ENCODE data around the gene OAF. TPM values are rescaled to one million over a fixed set of nuclear protein-coding genes. Genes with fewer than 3 reads are reported as not detected.

Gene OAF
- total RNA-seq, 1 experiment from 2014 or later: 32.3 TPM

DNA sequence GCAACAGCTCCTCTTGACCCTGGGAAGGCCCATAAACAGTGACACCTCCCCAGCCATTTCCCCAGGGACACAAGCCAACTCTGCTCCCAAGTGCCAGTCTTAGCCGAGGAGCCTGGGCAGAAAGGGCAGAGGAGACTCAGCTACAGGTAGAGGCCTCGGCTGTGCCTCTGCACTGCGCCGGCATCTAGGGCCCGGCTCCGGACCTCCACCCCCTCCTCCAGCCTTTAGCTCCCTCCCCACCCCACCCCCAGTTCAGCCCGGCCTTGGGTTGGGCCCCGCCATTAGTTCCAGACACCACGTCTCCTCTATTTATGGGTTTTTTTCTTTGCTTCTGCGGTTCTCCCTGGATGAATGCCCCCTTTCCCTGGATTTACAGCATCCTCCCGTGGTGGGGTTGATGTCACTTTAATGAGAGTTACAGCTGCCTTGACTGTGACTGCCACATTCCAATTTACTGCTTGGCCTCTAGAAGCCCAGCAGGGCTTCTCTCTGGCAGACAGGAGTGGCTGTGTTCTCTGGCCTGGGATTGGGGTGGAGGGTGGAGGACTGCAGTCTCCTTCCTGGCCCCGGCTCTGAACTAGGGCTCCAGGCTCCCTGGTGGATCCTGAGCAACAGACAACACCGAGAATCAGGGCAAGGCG lies 13.5 kb upstream of the OAF start:
- Histone ChIP-seq H2AFZ (ENCODE audit: low read depth, low read length, poor library complexity, severe bottlenecking) (no peak overlapping the region), H4K20me1 (ENCODE audit: insufficient read depth) (no peaks in the 10 kb centered on the region), H3K27me3 (ENCODE audit: insufficient read depth, low read length) (no peaks in the 10 kb centered on the region), H3K9ac (ENCODE audit: low read length) (no peak overlapping the region), H3K4me1 (ENCODE audit: control insufficient read depth in 1 of 2, insufficient read depth in 2 of 2, low read length in 2 of 2) (peaks cover 0 to 12% of the 10 kb centered on the region in 2 experiments; a peak in 1 of 4 replicates), H3K4me2 (ENCODE audit: low read length) (no peak overlapping the region), H3K36me3 (ENCODE audit: control insufficient read depth in 1 of 2, insufficient read depth in 2 of 2, low read length in 2 of 2) (no peaks in the 10 kb centered on the region), H3K9me3 (ENCODE audit: control insufficient read depth in 1 of 2, insufficient read depth in 1 of 2, low read depth in 1 of 2, low read length in 2 of 2) (no peaks in the 10 kb centered on the region), H3K27ac (ENCODE audit: low read depth, low read length) (no peak overlapping the region), H3K79me2 (ENCODE audit: insufficient read depth, low read length) (no peaks in the 10 kb centered on the region), H3K4me3 (replicated peaks in 1 of 2; ENCODE audit: low read depth in 1 of 2, low read length in 2 of 2) (no peak overlapping the region), H3K9me2 (ENCODE audit: insufficient read depth) (no peaks in the 10 kb centered on the region)
- BruUV-seq (replicated peaks): no TSS peak
- TF ChIP-seq, protein P1, sequence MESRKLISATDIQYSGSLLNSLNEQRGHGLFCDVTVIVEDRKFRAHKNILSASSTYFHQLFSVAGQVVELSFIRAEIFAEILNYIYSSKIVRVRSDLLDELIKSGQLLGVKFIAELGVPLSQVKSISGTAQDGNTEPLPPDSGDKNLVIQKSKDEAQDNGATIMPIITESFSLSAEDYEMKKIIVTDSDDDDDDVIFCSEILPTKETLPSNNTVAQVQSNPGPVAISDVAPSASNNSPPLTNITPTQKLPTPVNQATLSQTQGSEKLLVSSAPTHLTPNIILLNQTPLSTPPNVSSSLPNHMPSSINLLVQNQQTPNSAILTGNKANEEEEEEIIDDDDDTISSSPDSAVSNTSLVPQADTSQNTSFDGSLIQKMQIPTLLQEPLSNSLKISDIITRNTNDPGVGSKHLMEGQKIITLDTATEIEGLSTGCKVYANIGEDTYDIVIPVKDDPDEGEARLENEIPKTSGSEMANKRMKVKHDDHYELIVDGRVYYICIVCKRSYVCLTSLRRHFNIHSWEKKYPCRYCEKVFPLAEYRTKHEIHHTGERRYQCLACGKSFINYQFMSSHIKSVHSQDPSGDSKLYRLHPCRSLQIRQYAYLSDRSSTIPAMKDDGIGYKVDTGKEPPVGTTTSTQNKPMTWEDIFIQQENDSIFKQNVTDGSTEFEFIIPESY (IDR thresholded peaks at IDR 0.05; ENCODE audit: extremely low read depth, insufficient replicate concordance, low read length): no peak
- TF ChIP-seq SIN3A (IDR thresholded peaks at IDR 0.05; ENCODE audit: low read depth) (no peak), CEBPB (IDR thresholded peaks at IDR 0.05; ENCODE audit: low read depth) (no peak), SRF (IDR thresholded peaks at IDR 0.05; ENCODE audit: low read depth) (no peak), CBX3 (IDR thresholded peaks at IDR 0.05; ENCODE audit: low read depth) (no peak), ELF1 (IDR thresholded peaks at IDR 0.05; ENCODE audit: borderline replicate concordance, low read depth) (no peak), YY1 (IDR thresholded peaks at IDR 0.05; ENCODE audit: extremely low read depth, insufficient replicate concordance, low read depth, low read length) (no peak), JUND (IDR thresholded peaks at IDR 0.05) (no peak), FOSL1 (IDR thresholded peaks at IDR 0.05; ENCODE audit: low read depth) (no peak), POLR2A (IDR thresholded peaks at IDR 0.05; ENCODE audit: borderline replicate concordance, extremely low read depth, insufficient read depth, insufficient read length) (no peak), ZFX (IDR thresholded peaks at IDR 0.05) (no peak), SP1 (IDR thresholded peaks at IDR 0.05; ENCODE audit: low read depth) (no peak), RAD21 (IDR thresholded peaks at IDR 0.05; ENCODE audit: low read depth) (no peak), EZH2phosphoT487 (IDR thresholded peaks at IDR 0.05; ENCODE audit: borderline replicate concordance) (no peak)
- TF ChIP-seq, protein P2, sequence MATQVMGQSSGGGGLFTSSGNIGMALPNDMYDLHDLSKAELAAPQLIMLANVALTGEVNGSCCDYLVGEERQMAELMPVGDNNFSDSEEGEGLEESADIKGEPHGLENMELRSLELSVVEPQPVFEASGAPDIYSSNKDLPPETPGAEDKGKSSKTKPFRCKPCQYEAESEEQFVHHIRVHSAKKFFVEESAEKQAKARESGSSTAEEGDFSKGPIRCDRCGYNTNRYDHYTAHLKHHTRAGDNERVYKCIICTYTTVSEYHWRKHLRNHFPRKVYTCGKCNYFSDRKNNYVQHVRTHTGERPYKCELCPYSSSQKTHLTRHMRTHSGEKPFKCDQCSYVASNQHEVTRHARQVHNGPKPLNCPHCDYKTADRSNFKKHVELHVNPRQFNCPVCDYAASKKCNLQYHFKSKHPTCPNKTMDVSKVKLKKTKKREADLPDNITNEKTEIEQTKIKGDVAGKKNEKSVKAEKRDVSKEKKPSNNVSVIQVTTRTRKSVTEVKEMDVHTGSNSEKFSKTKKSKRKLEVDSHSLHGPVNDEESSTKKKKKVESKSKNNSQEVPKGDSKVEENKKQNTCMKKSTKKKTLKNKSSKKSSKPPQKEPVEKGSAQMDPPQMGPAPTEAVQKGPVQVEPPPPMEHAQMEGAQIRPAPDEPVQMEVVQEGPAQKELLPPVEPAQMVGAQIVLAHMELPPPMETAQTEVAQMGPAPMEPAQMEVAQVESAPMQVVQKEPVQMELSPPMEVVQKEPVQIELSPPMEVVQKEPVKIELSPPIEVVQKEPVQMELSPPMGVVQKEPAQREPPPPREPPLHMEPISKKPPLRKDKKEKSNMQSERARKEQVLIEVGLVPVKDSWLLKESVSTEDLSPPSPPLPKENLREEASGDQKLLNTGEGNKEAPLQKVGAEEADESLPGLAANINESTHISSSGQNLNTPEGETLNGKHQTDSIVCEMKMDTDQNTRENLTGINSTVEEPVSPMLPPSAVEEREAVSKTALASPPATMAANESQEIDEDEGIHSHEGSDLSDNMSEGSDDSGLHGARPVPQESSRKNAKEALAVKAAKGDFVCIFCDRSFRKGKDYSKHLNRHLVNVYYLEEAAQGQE (IDR thresholded peaks at IDR 0.05; ENCODE audit: low read depth): no peak
- TF ChIP-seq, protein P3, sequence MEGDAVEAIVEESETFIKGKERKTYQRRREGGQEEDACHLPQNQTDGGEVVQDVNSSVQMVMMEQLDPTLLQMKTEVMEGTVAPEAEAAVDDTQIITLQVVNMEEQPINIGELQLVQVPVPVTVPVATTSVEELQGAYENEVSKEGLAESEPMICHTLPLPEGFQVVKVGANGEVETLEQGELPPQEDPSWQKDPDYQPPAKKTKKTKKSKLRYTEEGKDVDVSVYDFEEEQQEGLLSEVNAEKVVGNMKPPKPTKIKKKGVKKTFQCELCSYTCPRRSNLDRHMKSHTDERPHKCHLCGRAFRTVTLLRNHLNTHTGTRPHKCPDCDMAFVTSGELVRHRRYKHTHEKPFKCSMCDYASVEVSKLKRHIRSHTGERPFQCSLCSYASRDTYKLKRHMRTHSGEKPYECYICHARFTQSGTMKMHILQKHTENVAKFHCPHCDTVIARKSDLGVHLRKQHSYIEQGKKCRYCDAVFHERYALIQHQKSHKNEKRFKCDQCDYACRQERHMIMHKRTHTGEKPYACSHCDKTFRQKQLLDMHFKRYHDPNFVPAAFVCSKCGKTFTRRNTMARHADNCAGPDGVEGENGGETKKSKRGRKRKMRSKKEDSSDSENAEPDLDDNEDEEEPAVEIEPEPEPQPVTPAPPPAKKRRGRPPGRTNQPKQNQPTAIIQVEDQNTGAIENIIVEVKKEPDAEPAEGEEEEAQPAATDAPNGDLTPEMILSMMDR (IDR thresholded peaks at IDR 0.05 in 2 of 3, conservative IDR thresholded peaks at IDR 0.05 in 1 of 3; ENCODE audit: borderline replicate concordance in 1 of 3, insufficient read depth in 1 of 3, low read depth in 2 of 3, low read length in 2 of 3): no peak
- TF ChIP-seq, protein P4, sequence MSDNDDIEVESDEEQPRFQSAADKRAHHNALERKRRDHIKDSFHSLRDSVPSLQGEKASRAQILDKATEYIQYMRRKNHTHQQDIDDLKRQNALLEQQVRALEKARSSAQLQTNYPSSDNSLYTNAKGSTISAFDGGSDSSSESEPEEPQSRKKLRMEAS (IDR thresholded peaks at IDR 0.05): no peak
- TF ChIP-seq, protein P5, sequence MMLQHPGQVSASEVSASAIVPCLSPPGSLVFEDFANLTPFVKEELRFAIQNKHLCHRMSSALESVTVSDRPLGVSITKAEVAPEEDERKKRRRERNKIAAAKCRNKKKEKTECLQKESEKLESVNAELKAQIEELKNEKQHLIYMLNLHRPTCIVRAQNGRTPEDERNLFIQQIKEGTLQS (IDR thresholded peaks at IDR 0.05): no peak
- ATAC-seq (no peak), DNase-seq (ENCODE audit: low read depth, low spot score) (no peak)
- RAD21 ChIA-PET (ENCODE audit: low non-redundant PET in 1 of 2, low total read pairs in 2 of 2, uncharacterized antibody in 2 of 2, unreplicated experiment in 2 of 2): no interaction called here
- intact Hi-C loops (cut with micrococcal nuclease): no loop called here
- CTCF ChIA-PET: no interaction called here
- POLR2A ChIA-PET: no interaction called here

All from HCT116 (cell line).